ENCODE results near the gene AGBL3.

Gene AGBL3

DNA sequence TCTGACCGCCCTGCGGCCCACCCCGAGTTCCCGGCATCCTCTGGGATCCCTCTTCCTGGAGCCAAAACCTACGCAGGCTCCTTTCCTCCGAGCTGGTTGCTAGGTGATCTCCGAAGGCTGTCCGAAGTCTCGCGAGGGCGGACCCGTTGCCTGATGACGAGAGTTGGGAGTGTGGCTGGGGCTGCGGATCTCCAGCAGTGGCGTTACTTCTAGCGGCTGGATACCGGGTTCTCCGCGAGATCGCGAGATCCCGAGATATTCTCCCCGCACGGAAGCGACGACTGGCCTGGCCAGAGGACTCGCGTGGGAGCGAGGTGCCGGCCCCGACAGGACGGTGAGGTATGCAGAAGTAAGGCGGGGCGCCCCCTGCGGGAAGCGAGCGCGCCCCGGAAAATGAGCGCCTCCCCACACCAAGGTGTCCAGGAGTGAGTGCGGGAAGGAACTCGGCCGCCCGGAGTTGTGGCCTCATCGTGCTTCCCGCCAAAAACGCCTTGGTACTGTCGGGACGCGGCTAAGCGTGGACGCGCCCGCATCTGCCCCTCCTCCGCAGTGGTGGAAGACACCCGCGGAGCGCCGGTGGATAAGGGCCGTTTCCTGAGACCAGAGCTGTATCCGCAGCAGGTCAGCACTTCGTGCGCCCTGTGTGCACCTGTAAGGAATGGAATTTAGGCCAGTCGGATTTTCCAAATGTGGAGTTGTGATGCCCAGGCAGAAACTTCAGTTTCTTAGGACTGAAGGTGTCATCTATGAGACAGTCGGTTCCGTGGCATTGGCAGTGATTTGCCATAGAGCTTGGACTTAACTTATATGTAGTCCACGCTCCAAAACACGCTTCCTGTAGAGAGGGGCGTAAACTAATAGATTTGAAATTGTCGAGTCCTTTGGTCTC lies at the start of gene AGBL3:
AGBL3 (plus strand) TSS at position 146 of the 889 bp plus-strand sequence. CDS start 1,426 bp downstream, outside the sequence.
- peak; percentile 97 for DNase-seq (ENCODE audit: low spot score)

DNA sequence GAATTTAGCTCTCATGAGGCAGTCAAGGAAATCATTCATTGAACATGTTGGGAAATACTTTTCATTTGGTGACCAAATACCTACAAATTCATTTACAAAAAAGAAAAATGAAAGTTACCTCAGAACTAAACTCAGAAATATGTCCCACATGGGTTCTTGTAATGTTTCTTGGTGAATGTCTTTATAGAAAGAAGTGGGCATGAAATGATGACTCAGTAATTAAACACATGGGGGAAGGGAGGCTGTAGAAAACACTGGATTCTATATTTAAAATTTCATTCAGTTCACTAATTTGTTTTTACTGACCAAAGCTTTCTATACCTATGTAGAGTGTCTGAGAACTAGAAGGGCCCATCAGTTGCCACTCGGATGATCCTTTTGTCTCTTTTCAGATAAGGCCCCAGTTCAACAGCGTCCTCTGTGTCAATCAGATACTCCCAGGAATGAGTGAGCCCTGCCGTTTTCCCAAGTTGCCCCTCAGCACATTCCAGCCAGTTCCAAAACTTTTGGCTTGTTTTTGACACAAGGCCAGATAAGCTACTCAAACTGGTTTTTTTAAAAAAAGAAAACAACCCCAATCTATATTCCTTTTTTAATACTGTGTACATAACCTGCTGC lies 49.3 kb upstream of the AGBL3 start:
- no peak for DNase-seq (ENCODE audit: low spot score)

DNA sequence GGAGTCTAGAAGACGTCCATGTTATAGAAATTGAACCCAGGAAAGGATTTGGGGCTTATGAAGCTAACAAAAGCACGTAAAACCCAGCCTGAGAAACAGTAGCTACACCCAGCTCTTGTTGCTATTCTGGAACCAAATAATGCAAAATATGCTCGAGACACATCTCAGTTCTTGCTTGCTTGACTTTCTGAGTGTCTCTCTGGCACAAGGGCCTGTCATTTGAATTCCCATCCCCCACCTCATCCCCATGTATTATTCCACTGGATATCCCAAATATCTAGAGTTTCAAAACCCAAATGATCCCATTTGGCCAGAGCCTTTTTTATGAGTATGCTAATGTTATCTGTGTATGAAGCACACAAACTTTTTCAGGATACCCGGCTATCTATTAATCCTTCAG lies 48.2 kb upstream of the AGBL3 start:
- DNase-seq (ENCODE audit: low spot score), result no peak

DNA sequence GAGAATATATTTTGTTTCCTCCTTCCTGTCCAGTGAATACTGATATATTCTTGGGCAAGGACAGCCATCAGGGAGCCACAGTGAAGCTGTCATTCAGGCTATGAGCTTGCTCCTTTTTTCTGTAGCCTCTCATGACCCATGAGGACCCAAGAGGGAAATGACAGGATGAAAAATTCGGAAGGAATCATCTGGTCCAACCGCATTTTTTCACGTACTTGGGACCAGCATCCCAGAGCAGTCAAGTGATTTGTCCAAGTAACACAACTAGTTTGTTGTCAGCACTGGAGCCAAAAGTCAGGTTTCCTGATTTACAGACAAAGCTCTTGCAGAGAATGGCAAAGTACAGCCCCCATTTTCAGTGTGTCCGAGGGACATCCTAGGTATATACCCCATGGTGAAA lies 47.2 kb upstream of the AGBL3 start:
- DNase-seq (ENCODE audit: low spot score), result no peak

DNA sequence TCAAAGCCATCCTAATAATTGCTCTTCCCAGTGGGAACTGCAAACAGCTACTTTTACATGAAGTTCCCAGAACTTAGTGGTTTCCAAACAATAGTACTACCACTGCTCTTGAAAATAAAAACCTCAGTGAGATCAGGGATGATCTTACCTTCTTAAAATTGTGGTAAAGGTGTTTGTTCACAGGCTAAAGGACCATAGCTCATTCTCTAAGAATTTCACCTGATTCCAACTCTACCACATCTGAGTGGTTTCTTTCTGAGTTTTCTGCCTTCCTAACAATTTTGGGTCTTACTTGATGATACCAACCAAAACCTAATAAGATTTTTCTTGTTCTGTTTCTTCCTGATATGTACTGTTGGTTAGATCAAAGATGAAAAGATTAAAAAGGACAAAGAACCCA lies 45.6 kb upstream of the AGBL3 start:
- no peak for DNase-seq (ENCODE audit: low spot score)

DNA sequence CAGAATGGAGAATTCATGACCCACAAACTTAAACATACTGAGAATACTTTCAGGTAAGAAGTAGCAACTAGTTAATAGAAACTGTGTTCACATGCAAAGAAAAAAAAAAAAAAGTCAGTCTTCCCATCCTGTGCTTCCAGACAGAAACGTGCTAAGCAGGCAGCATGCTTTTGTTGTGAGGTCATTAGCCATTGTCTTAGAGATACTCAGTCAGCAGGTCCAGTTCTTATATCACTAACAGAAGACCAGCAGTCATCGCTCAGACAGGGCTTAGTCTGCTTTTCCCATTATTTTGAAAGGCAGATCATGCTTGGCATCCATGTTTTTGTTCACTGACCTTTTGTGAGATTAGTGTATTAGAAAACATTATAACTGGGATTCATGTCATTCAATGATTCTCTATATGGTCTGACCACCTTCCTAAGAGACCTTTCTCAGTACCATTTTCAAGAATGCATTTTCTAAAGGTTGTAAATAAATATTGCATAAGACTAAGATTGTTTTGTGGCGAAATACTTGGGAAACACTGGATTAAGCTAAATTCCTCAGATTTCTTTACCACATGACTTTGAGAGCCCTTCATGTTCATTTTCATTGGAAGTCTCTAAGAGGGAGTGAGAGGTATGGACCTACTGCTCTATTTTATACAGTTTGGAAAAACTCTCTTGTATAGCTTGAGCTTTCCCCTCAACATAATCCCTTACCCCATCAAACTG lies 45.0 kb upstream of the AGBL3 start:
- DNase-seq (ENCODE audit: low spot score), result peak; percentile 82

DNA sequence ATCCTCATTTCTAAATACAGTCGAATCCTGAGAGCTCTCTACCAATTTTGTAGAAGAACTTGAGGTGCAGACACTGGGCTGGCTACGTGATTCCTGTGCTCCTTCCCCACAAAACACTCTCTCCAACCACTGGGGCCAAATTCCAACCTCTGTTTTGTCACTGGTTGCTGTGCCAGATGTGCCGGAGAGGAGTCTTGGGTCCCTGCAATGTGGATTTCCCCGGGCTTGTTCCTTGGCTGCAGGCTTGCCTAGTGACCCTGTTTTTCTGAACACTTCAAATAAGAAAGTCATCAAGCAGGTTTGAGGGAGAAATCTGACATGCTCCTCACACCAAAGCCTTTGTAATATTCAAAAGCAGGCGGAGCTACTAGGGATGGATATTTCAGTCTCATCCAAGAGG lies 44.4 kb upstream of the AGBL3 start:
- DNase-seq (ENCODE audit: low spot score), result no peak

DNA sequence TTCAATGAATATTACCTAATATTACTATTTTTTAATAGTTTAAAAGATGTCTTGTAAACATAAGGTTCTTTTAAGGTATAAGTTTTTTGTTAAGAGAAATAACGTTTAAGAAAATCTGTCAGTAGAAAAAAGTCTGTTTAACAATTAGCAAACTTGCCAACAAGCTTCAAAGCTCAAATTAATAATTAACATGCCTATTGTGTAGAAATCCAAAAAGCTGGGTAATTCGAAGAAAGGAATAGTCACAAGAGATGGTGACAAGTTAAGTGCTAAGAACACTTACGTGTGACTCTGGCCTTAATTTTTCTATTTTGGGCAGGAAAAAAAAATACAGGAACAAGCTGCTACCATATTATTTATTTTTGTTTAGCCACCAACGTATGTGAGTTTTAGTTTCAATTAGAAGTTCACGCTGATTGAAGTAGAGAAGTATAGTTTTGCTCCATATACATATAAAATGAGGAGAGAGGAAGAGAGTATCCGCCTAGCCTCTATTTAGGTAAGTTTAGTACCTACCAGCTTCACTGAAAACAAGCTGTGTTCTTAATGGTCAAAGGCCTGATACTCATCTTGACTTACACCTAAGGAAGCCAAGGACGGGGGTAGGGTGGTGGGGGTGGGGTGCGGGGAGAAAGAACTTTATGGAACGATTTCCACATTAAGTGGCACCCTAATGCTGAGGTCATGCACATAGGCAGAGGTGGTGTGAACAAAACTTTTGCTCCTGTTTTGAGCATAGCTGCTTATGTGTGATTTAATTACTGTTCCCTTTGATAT lies 43.4 kb upstream of the AGBL3 start:
- no peak for DNase-seq (ENCODE audit: low spot score)

DNA sequence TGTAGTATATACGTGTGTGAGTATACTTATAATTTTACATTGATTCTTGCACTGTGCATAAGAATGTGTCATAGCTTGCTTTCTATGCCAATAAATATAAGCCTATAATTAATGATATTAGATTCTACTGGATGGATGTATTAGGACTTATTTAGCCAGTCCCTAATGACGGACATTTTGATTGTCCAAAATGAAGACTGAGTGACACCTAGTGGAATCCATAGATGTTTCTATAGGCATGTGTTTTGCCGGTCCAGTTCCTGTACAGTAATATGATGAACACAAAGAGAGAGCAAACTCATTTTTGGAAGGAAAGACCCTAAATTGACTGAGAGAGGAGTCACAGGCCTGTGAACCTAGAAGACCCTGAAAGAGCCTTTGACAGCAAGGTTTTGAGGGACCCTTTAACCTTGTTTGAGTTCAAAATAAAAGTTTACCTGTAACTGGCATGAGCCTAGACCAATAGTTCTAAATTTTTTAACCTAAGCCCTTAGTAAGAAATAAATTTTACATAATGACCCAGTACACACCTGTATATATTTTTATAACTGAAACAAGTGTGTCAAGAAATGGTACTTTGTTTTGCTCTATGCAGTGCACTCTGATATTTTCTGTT lies 42.4 kb upstream of the AGBL3 start:
- DNase-seq (ENCODE audit: low spot score), result no peak

DNA sequence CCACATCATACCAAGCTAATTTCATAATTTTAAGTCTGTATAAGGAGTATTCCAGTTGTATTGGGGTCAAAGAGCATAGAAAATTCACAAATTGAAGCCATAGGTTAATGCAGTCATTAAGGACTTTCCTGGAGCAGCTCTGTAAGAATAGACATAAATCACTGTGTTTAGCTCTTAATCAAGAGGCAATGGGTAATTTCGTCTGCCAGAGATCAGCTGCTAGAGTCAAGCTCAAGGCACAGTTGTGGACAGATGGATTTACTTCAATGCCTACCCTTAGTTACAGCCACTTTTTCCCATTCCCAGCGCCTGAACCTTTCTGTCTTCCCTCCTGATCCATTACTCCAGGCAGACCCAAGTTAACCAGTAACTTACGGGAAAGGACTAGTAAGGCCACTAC lies 40.6 kb upstream of the AGBL3 start:
- no peak for DNase-seq (ENCODE audit: low spot score)

DNA sequence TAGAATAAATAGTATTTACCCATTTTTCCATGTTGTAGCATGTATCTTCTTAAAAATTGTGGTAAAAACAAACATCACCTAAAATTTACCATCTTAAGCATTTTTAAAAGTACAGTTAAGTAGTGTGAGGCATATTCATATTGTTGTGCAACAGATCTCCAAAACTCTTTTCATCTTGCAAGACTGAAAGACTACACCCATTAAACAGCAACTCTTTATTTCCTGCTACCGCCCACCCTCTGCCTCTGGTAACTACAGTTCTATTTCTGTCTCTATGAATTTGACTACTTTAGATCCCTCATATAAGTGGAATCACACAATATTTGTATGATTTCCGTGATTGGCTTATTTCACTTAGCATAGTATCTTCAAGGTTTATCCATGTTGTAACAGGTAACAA lies 40.0 kb upstream of the AGBL3 start:
- DNase-seq (ENCODE audit: low spot score), result no peak

DNA sequence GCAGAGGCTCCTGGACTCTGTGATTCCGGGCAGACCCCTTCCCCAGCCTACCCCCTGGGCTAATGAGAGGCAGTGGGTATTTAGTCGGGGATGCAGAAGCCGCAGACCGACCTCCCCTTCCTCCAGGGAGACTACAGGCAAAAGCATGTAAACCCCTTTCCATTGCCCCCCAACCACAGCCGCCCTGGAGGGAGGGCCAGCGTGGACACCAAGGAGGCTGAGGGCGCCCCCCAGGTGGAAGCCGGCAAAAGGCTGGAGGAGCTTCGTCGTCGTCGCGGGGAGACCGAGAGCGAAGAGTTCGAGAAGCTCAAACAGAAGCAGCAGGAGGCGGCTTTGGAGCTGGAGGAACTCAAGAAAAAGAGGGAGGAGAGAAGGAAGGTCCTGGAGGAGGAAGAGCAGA lies 39.0 kb upstream of the AGBL3 start:
- no peak for DNase-seq (ENCODE audit: low spot score)

DNA sequence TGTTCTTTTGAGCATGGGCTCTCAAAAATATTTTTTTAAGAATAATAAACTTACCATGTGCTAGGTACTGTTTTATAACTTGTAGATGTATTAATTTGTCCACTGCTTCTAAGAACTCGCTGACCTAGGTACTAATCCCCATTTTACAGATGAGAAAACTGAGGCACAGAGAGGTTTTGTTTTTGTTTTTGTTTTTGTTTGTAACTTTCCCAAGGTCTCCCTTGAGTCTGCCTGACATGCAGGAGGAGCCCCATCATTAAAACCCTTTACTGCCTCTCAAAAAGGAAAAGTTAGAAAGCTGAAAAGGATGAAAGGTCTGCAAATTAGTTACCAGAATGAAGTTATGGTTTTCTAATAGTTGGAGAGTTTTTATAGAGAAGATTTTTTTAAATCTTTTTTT lies 38.5 kb upstream of the AGBL3 start:
- DNase-seq (ENCODE audit: low spot score), result no peak

DNA sequence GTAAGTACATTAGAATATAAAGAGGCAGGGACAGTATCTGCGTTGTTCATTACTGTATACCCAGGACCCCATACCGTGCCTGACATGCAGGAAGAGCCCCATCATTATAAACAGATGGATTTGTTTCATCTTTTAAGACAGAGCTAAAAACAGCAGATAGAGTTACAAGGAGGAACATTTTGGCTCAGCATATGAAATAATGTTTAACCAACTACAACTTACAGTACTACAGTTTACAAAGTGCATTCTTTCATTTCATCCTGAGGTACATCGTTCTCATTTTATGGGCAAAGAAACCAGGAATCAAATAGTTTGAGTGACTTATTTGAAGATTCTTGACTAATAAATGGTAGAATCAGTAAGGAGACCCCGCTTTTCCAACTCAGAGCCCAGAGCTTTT lies 38.1 kb upstream of the AGBL3 start:
- DNase-seq (ENCODE audit: low spot score), result no peak

DNA sequence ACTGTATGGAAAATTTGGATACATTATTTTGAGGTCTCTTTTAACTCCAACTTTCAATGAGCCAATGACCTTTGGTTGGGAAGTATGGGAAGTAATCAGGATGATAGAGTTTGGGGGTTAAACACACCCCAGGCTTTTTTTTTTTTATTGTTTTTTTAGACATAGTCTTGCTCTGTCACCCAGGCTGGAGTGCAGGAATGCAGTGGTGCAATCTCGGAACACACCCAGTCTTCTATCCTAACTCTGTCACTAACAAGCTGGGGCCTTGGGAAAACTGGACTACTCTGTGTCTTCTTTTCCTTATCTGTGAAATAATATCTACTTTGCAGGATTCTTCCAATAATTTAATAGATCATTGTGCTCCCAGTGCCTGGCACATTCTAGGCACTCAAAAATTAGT lies 37.6 kb upstream of the AGBL3 start:
- DNase-seq (ENCODE audit: low spot score), result peak; percentile 54

DNA sequence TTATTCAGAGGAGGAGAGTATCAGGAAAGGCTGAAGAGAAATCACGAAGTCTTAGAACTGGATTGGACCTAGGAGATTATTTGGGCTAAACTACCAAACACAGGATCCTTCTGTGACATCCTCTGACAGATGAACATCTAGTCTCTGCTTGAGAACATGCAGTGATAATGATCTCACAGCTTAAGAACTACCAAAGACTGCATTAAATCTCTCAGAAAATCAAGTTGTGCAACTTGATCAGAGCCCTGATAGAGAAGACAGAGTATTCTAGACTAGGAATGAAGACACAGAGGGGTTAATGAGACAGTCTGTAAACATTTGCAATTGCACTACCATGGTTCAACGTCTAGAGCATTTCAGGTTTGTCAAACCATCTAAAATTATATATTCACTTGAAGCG lies 37.1 kb upstream of the AGBL3 start:
- DNase-seq (ENCODE audit: low spot score), result no peak

DNA sequence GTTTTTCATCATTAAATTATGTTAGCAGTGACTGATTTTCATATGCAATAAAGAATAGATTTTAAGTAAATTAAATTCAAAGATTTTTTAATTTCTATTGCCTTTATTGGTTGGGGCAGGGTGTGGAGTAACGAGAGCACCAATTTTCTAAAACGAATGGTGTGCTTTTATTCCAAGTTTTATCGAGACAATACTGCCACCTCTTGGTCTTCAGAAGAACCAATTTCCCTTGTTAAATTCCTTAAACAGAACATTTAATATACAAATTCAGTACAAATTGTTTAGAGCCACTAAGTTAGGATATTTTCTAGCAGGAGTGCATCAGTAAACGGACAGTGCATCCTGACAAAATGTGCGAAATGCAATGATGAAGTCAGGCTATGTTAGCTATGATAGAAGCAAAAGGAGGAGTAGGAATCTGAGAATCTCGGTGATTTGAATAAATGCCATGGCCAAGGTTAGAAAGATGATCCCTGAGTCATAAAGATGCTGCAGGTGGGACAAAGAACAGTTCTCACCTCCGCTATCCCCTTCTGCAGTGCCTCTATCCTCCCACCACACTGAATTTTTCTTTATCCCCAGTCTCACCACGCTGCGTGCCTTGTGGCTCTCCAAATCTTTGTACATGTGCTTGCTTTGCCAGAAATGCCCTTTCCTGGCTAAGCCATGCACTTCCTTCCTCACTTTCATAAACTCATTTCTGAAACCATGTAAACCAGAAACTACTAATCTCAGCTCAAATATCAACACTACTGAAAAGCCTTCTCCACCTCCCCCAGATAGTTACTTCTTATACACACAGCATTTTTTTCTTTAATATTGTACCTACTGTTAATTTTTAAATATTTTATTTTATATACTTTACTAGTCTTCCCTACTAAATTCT lies 31.9 kb upstream of the AGBL3 start:
- peak; percentile 22 for DNase-seq (ENCODE audit: low spot score)

DNA sequence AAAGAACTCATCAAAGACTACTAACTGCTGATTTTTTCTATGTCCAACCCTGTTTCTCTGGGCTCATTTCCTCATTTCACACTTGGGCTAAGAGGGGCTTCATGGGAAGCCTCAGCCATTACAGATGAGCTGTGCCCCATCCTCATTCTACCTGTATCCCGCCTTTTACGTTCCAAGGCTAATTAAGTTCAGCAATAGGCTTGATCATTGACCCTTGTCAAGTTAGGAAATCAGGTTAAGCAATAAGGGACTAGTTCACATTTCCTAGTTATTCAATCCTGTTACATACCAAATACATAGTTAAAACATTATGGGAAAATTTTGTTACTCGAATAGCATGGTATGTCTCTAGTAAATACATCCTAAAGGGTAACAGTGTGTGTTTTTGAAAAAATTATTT lies 29.3 kb upstream of the AGBL3 start:
- no peak for DNase-seq (ENCODE audit: low spot score)

DNA sequence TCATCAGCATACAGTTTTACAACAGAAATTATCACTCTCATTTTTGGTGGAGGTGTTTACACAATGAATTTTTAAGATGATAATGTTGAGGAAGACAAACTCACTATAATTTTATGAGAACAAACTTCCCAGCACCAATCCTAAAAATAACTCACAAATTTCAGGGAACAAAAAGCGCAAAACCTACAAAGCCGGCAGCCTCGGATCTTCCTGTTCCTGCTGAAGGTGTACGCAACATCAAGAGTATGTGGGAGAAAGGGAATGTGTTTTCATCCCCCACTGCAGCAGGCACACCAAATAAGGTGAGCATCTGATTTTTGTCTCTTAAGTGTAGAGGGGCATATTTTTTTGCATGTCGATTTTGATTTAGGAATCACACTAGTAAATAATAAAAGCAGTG lies 26.5 kb upstream of the AGBL3 start:
- DNase-seq (ENCODE audit: low spot score), result no peak

DNA sequence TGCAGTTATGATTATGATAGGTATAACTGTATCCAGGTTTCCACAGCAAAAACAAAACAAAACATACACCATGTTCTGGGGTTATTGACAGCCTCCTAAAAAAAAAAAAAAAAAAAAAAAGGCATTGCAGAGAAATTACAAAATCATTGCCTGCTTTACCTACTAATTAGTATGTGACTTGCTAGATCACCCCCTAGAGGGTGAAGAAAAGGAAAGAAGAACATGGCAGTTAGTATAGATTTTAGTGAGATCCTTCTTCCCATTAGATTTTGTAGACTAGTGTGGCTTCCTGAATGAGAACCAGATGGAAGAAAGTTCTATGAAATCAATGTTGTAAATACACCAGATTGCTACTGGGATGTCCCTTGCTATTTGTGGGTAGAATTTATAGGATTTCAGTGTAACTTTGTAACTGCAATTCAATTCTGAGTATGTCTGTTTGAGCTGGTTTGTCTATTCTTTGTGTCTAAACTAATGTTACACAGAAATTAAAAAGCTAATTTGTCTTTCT lies 24.0 kb upstream of the AGBL3 start:
- DNase-seq (ENCODE audit: low spot score), result no peak

DNA sequence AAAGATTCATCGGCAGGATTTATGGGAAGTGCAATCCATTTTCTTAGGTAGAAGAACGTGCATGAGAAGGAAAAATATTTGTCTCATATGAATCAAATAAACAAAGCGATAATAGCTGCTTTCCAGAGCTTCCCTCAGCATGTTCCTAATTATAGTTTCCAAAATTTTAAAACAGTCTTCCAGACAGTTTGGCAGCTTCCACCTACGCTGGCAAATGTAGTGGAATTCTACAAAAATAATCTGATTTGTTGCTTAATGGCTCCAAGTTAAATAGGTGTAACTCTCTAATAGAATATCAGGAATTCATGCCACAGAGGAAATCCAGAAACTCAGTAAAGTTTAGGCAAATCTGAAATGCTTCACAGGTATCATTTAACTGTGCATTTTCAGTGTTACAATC lies 23.3 kb upstream of the AGBL3 start:
- DNase-seq (ENCODE audit: low spot score), result no peak

Data from AG20443 (cell line).